ENCODE data around the gene OR11H7. TPM values are rescaled to one million over a fixed set of nuclear protein-coding genes. Genes with fewer than 3 reads are reported as not detected.
"Not testable (repeated sequence)": the region's sequence is repeated elsewhere in the genome, so short reads cannot be mapped to it uniquely, and the experiment has no call there.

OR11H7 gene
- total and polyA plus RNA-seq, 12 donors, result not detected

DNA sequence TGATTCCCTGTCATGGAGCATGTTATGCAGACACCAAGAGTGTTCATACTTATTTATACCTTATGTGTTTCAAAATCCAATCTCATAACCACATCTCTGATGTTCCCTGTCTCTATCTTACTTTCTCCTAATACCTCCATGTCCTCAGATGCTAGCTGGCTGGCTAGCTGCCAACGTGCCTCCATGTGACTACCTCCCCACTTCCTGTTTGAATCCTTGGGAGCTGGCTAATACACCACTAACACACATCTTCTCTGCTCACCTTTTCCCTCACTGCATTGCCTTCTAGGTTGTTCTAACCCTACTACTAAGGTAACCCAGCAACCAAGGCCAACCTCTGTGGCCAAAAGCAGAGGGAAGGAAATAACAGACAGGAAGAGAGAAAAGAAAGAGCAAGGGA, 49.6 kb downstream of the OR11H7 start:
- peaks cover 0 to 22% (median 8%) of the 10 kb centered on the region in 11 donors for H3K9me3 ChIP-seq
- H3K4me3 ChIP-seq, result no peak overlapping the region
- intact Hi-C loops (cut with DNase I), result no loop called here
- ATAC-seq (no peak), DNase-seq (peak in 1 of 2 donors; percentile 26)
- whole genome bisulfite sequencing, 2 donors, result 33 to 36% methylated on average over 1 of the region's 1 CpG
- no peak overlapping the region for H3K27ac ChIP-seq
- no peaks in the 10 kb centered on the region for H3K27me3 ChIP-seq
- peaks cover 0 to 12% (median 0%) of the 10 kb centered on the region in 9 donors for H3K36me3 ChIP-seq
- TF ChIP-seq, protein P1, sequence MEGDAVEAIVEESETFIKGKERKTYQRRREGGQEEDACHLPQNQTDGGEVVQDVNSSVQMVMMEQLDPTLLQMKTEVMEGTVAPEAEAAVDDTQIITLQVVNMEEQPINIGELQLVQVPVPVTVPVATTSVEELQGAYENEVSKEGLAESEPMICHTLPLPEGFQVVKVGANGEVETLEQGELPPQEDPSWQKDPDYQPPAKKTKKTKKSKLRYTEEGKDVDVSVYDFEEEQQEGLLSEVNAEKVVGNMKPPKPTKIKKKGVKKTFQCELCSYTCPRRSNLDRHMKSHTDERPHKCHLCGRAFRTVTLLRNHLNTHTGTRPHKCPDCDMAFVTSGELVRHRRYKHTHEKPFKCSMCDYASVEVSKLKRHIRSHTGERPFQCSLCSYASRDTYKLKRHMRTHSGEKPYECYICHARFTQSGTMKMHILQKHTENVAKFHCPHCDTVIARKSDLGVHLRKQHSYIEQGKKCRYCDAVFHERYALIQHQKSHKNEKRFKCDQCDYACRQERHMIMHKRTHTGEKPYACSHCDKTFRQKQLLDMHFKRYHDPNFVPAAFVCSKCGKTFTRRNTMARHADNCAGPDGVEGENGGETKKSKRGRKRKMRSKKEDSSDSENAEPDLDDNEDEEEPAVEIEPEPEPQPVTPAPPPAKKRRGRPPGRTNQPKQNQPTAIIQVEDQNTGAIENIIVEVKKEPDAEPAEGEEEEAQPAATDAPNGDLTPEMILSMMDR (IDR thresholded peaks at IDR 0.05), result no peak
- H3K4me1 ChIP-seq, result no peaks in the 10 kb centered on the region

DNA sequence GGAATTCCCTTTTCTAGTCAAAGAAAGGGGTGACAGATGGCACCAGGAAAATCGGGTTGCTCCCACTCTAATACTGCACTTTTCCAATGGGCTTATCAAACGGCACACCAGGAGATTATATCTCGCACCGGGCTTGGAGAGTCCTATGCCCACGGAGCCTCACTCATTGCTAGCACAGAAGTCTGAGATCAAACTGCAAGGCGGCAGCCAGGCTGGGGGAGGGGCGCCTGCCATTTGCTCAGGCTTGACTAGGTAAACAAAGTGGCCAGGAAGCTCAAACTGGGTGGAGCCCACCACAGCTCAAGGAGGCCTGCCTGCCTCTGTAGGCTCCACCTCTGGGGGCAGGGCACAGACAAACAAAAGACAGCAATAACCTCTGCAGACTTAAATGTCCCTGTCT, 51.5 kb downstream of the OR11H7 start:
- intact Hi-C loops (cut with DNase I); ATAC-seq: not testable (repeated sequence)

More for the DNA sequence above, 51.5 kb downstream of the OR11H7 start:
- H3K4me1 ChIP-seq, H3K4me3 ChIP-seq, DNase-seq, H3K27ac ChIP-seq, H3K27me3 ChIP-seq: not testable (repeated sequence)
- H3K36me3 ChIP-seq, result peaks cover 0 to 12% (median 0%) of the 10 kb centered on the region in 9 donors
- whole genome bisulfite sequencing, 2 donors, result 96 to 97% methylated on average over 7 of the region's 7 CpGs
- peaks cover 0 to 14% (median under 1%) of the 10 kb centered on the region in 11 donors for H3K9me3 ChIP-seq

Other genes with a start within 250 kb of the OR11H7 start
- not detected for gene OR4Q2, start 226.8 kb upstream of the OR11H7 start, total RNA-seq
- gene OR4Q2, start 226.8 kb upstream of the OR11H7 start, polyA plus RNA-seq, result not detected
- not detected for gene OR4K14, start 209.7 kb upstream of the OR11H7 start, total RNA-seq
- not detected for gene OR4K14, start 209.7 kb upstream of the OR11H7 start, polyA plus RNA-seq
- gene OR4K13, start 192.9 kb upstream of the OR11H7 start, total RNA-seq, result not detected
- gene OR4K13, start 192.9 kb upstream of the OR11H7 start, polyA plus RNA-seq, result not detected
- gene OR4L1, start 168.9 kb upstream of the OR11H7 start, total RNA-seq, result not detected
- not detected for gene OR4L1, start 168.9 kb upstream of the OR11H7 start, polyA plus RNA-seq
- not detected for gene OR4K17, start 118.2 kb upstream of the OR11H7 start, total RNA-seq
- gene OR4K17, start 118.2 kb upstream of the OR11H7 start, polyA plus RNA-seq, result not detected
- not detected for gene OR4N5, start 90.2 kb upstream of the OR11H7 start, total RNA-seq
- not detected for gene OR4N5, start 90.2 kb upstream of the OR11H7 start, polyA plus RNA-seq
- gene OR11G2, start 38.1 kb upstream of the OR11H7 start, total RNA-seq, result not detected
- not detected for gene OR11G2, start 38.1 kb upstream of the OR11H7 start, polyA plus RNA-seq
- not detected for gene OR11H6, start 5.3 kb upstream of the OR11H7 start, total RNA-seq
- gene OR11H6, start 5.3 kb upstream of the OR11H7 start, polyA plus RNA-seq, result not detected
- not detected for gene OR11H4, start 10.3 kb downstream of the OR11H7 start, total RNA-seq
- gene OR11H4, start 10.3 kb downstream of the OR11H7 start, polyA plus RNA-seq, result not detected
- 10 to 100 TPM in 7 of 10 donors, 1 to 10 TPM in 3; 6.3 to 14.0 (median 11.3) TPM for gene TTC5, start 77.0 kb downstream of the OR11H7 start, total RNA-seq
- gene TTC5, start 77.0 kb downstream of the OR11H7 start, polyA plus RNA-seq, result 1 to 10 TPM; 3.2 to 4.9 TPM
- gene CCNB1IP1, start 104.3 kb downstream of the OR11H7 start, total RNA-seq, result 10 to 100 TPM; 35.7 to 69.9 (median 56.0) TPM
- 100 to 1,000 TPM; 105 to 126 TPM for gene CCNB1IP1, start 104.3 kb downstream of the OR11H7 start, polyA plus RNA-seq
- gene PARP2, start 114.7 kb downstream of the OR11H7 start, total RNA-seq, result 10 to 100 TPM; 13.6 to 18.4 (median 16.0) TPM
- 10 to 100 TPM; 13.5 to 19.5 TPM for gene PARP2, start 114.7 kb downstream of the OR11H7 start, polyA plus RNA-seq
- gene TEP1, start 184.5 kb downstream of the OR11H7 start, total RNA-seq, result 10 to 100 TPM in 4 of 10 donors, 1 to 10 TPM in 6; 6.9 to 17.8 (median 8.6) TPM
- 10 to 100 TPM in 1 of 2 donors, 1 to 10 TPM in 1; 5.6 to 16.0 TPM for gene TEP1, start 184.5 kb downstream of the OR11H7 start, polyA plus RNA-seq
- 1 to 10 TPM in 2 of 10 donors, under 1 TPM in 8; 0.15 to 1.4 (median 0.40) TPM for gene KLHL33, start 207.2 kb downstream of the OR11H7 start, total RNA-seq
- gene KLHL33, start 207.2 kb downstream of the OR11H7 start, polyA plus RNA-seq, result 1 to 10 TPM in 1 of 2 donors, under 1 TPM in 1; 0.13 to 1.2 TPM
- 10 to 100 TPM; 17.6 to 25.3 (median 21.8) TPM for gene OSGEP, start 225.8 kb downstream of the OR11H7 start, total RNA-seq
- 10 to 100 TPM; 32.3 to 37.6 TPM for gene OSGEP, start 225.8 kb downstream of the OR11H7 start, polyA plus RNA-seq
- gene APEX1, start 226.2 kb downstream of the OR11H7 start, total RNA-seq, result 100 to 1,000 TPM in 1 of 10 donors, 10 to 100 TPM in 9; 57.1 to 103 (median 70.6) TPM
- 10 to 100 TPM; 58.5 to 91.7 TPM for gene APEX1, start 226.2 kb downstream of the OR11H7 start, polyA plus RNA-seq
- 10 to 100 TPM; 15.5 to 25.3 (median 18.7) TPM for gene PIP4P1, start 232.5 kb downstream of the OR11H7 start, total RNA-seq
- gene PIP4P1, start 232.5 kb downstream of the OR11H7 start, polyA plus RNA-seq, result 10 to 100 TPM; 18.7 to 31.9 TPM
- gene PNP, start 240.4 kb downstream of the OR11H7 start, total RNA-seq, result 10 to 100 TPM in 4 of 10 donors, 1 to 10 TPM in 6; 5.0 to 33.7 (median 7.8) TPM
- 10 to 100 TPM in 1 of 2 donors, 1 to 10 TPM in 1; 8.6 to 30.2 TPM for gene PNP, start 240.4 kb downstream of the OR11H7 start, polyA plus RNA-seq